ENCODE results near the gene FSIP1.

Gene FSIP1

GRCh38 chr15:39645138-39645975 is 137.3 kb downstream of the FSIP1 start:
- DNase-seq (ENCODE audit: low read depth), result no peak

DNA sequence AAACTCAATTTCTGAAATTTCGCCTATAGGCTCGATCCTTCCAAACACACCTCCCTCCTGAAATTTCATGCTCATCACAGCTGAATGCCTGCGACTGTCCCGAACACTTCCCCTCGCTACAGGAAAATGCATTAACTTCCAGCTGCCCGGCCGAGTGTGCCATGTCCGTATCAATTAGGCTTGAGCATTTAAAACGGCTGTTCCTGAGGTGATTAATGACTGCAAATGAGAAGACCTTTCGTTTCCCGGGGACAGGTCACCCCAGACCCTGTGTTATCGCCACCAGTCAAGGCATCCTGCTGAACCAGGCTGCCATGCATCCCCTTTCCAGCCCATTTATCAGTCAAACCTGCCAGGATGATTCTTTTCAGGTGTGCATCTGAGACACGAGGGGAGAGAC is 138.5 kb downstream of the FSIP1 start:
- DNase-seq (ENCODE audit: low read depth), result no peak

GRCh38 chr15:39643727-39644126 is 138.9 kb downstream of the FSIP1 start:
- no peak for DNase-seq (ENCODE audit: low read depth)

DNA sequence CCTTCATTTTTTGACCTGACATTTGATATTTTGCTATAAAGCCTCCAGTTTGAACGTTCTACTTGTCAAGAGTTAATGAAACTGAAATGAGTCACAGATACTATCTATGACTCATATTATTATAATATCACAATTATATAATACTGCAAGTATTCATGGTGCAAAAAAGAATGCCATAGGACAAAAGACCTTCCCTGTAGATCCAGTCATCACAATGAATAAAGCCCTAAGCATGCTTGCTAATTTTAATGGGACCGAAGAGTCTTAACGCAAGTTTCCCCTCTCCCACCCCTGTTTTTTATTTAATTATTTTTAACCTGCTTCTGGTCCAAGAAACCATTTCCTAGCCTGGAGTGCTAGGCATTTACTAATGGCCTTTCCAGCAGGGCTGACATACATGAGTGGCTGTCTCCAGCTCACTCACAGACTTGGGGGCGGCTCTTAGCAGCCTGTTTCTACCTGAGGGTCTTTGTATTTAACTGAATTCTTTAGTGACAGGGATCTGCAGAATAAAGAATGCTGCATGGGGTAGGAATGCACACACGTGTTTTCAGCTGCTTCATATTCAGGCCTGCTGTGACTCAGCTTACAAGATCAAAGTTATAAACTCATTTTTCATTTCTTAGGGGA is 140.5 kb downstream of the FSIP1 start:
- DNase-seq (ENCODE audit: low read depth), result peak; percentile 30

GRCh38 chr15:39641191-39641889 is 141.3 kb downstream of the FSIP1 start:
- no peak for DNase-seq (ENCODE audit: low read depth)

DNA sequence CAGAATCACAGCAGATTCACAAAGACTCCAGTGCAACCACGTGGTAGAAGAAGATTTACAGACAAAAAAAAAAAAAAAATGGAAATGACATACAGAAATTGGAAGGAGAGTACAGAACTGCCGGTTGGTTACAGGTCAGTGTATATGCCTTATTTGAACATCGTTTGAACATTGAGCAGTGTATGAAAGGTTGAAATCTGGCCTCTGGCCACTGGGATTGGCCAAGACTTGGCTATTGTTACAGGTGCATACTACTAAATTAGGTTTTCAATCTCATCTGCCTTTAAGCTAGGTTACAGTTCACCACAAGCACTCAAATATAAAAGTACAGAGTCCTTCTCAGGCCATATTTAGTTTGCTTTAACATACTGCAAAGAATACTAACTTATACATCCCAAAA is 142.0 kb downstream of the FSIP1 start:
- DNase-seq (ENCODE audit: low read depth), result no peak

DNA sequence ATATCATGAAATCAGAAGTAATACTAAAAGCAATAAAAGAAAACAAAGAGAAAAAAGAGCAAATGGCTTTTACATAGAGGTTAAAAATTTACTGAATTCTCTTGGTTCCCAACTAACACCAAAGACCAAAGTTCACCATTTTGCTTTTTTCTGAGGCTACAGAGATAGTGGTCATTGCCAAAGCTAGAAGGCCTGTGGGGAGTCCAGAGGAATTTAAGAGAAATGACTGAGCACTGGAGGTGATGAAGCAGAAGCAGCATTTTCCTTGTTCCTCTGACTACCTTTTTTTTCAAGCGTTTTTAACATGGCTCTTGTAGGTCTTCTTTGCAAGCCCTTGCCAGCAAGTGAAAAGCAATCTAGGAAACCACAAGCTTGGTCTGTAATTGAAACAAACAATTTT is 143.6 kb downstream of the FSIP1 start:
- no peak for DNase-seq (ENCODE audit: low read depth)

DNA sequence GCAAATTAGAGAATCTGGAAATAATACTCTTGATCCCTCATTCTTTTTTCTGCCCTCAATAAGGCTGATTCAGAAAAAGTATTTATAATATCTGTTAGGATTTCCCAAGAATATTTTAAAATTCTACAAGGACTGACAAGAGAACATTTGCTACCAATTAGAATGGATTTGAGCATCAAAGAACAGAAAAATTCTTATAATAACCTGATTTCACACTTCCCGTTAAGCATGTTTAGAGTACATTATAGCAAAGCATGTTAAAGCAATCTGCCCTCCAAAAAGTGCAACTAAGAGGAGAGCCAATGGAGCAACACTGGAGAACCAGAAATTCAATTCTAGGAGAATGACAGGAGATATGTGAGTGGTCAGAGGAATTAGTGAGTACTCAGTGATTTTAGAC is 144.6 kb downstream of the FSIP1 start:
- DNase-seq (ENCODE audit: low read depth), result no peak

GRCh38 chr15:39631357-39631756 is 151.3 kb downstream of the FSIP1 start:
- no peak for DNase-seq (ENCODE audit: low read depth)

GRCh38 chr15:39629906-39630305 is 152.7 kb downstream of the FSIP1 start:
- DNase-seq (ENCODE audit: low read depth), result no peak

DNA sequence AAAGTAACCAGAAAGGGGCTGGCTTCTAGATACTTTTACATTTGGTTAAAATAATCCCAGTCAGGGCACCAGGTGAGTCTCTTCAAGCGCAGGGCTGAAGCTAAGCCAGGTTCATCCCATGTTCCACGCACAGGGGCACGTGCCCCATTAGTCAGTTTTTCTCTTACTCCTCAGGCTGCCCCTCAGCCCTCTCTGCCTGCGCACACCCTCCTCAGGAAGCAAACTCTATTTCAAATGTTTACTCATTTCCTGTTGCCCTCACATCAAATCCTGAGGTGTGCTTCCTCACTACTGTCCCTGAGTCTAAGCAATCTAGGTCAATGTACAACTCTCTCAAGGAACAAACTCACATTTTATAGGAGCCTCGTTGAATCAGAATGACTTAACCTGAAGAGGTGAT is 153.3 kb downstream of the FSIP1 start:
- no peak for DNase-seq (ENCODE audit: low read depth)

DNA sequence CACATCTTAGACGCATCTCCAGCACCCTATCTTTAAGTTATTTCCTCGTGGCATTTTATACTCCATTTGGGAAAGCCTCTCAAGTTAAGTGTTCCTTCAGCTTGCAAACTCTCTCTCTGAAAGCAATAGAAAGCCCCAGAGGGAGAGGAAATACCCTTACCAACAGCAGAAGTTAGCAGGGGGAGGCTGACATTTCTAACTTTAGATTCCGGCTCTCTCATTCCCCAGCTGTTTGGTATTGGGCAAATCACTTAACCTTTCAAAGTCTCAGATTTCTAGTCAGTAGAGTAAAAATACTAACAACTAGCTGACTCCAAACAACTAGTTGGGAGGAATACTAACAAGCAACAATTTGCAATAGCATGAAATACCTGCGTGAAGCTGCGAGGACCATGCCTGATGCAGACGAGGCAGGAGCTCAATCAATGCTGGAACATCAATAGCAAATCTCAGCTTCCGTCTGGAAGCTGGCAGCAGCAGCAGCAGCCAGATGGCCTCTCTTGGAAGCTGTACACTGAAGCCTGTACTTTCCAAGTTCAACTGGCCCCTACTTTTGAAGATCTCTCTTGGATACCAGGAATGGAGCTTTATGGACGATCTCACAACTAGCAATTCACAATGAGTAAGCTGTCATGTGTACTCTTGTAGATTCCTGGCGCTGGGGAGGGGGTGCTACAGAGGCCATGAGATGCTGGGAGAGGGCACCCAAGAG is 153.9 kb downstream of the FSIP1 start:
- DNase-seq (ENCODE audit: low read depth), result no peak

DNA sequence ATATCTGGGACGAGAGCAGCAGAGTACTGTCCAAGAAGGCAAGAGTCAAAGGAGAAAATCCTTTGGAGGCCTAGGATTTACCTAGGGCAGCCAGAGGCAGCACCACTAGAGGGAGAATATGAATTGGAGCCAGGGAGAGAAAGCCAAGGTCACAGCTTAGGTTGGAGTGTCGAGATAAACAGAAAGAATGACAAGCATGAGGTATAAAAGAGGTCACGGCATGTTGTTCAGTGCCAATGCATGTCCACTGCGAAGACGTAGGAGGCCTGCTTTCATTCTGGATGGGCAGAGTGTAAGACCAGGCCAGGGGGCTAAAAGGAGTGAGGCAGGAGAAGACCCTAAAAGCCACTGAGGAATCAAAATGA is 154.5 kb downstream of the FSIP1 start:
- DNase-seq (ENCODE audit: low read depth), result no peak

GRCh38 chr15:39627451-39628143 is 155.0 kb downstream of the FSIP1 start:
- no peak for DNase-seq (ENCODE audit: low read depth)

GRCh38 chr15:39625856-39626255 is 156.8 kb downstream of the FSIP1 start:
- DNase-seq (ENCODE audit: low read depth), result no peak

GRCh38 chr15:39625451-39625850 is 157.2 kb downstream of the FSIP1 start:
- DNase-seq (ENCODE audit: low read depth), result no peak

GRCh38 chr15:39624806-39625205 is 157.8 kb downstream of the FSIP1 start:
- DNase-seq (ENCODE audit: low read depth), result peak; percentile 76

GRCh38 chr15:39623529-39623931 is 159.1 kb downstream of the FSIP1 start:
- DNase-seq (ENCODE audit: low read depth), result no peak

DNA sequence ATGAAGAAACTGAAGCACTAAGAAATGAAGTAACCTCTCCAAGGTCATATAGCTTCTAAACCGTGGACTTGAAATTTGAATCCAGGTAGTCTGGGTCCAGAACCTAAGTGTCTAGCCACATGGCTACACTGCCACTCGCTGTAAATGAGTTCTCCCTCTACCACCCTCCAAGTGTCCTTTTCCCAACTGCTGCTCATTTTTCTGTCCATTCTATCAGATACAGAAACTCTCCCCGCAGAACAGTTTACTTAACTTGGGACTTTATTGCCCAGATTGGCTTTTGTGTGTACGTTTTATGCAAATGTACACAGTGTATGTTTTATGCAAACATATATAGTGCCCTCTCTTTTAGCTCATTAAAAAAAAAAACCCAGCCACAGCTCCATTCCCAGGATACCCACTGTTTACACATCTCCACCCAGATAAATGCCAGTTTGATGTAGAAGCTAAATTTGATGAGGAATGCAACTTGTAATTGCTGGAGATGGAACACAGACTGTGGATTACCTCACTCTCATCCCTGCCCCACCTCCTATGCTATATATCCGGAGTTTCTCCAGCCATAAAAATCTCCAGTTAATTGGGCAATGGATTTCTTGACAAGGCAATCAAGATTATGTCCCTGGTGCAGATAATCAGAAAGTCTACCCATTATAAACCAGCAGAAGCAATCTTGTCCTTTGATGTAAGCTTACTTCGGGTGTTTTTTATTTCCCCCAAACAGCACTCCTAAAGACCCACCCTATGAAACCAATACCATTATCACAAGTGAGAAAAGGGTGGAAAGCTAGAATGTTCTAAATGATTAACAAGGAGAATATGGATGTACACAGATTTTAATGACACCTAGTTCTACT is 159.8 kb downstream of the FSIP1 start:
- DNase-seq (ENCODE audit: low read depth), result no peak

GRCh38 chr15:39621976-39622375 is 160.7 kb downstream of the FSIP1 start:
- no peak for DNase-seq (ENCODE audit: low read depth)

GRCh38 chr15:39621210-39621609 is 161.4 kb downstream of the FSIP1 start:
- no peak for DNase-seq (ENCODE audit: low read depth)
